ENCODE data around the gene GH1.
"Not testable (repeated sequence)": the region's sequence is repeated elsewhere in the genome, so short reads cannot be mapped to it uniquely, and the experiment has no call there.

Gene GH1

DNA sequence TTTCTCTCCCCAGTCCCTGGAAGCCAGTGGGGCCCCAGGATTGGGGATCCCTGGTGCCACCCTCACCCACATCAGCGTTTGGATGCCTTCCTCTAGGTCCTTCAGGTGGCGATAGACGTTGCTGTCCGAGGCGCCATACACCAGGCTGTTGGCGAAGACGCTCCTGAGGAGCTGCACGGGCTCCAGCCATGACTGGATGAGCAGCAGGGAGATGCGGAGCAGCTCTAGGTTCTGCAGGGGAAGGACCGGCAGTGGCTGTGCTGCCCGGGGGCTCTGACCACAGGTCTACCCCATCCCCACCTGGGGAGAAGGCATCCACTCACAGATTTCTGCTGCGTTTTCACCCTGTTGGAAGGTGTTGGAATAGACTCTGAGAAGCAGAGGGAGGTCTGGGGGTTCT is 37.9 kb downstream of the GH1 start:
- H3K9ac ChIP-seq, result no peak overlapping the region
- H2AFZ ChIP-seq (ENCODE audit: low read depth), result no peak overlapping the region
- H3K4me1 ChIP-seq (ENCODE audit: low read depth, poor library complexity, severe bottlenecking), result no peaks in the 10 kb centered on the region
- H3K4me3 ChIP-seq (IDR thresholded peaks at IDR 0.05; ENCODE audit: insufficient read depth, low read depth, low read length), result no peak overlapping the region
- H3K27ac ChIP-seq, result no peak overlapping the region
- H3K79me2 ChIP-seq (ENCODE audit: insufficient read depth, low read depth), result no peaks in the 10 kb centered on the region
- no peaks in the 10 kb centered on the region for H3K36me3 ChIP-seq (ENCODE audit: insufficient read depth)
- no peaks in the 10 kb centered on the region for H4K20me1 ChIP-seq (ENCODE audit: insufficient read depth)
- peaks cover 37% of the 10 kb centered on the region for H3K27me3 ChIP-seq (ENCODE audit: insufficient read depth, low read depth)
- TF ChIP-seq, protein P1, sequence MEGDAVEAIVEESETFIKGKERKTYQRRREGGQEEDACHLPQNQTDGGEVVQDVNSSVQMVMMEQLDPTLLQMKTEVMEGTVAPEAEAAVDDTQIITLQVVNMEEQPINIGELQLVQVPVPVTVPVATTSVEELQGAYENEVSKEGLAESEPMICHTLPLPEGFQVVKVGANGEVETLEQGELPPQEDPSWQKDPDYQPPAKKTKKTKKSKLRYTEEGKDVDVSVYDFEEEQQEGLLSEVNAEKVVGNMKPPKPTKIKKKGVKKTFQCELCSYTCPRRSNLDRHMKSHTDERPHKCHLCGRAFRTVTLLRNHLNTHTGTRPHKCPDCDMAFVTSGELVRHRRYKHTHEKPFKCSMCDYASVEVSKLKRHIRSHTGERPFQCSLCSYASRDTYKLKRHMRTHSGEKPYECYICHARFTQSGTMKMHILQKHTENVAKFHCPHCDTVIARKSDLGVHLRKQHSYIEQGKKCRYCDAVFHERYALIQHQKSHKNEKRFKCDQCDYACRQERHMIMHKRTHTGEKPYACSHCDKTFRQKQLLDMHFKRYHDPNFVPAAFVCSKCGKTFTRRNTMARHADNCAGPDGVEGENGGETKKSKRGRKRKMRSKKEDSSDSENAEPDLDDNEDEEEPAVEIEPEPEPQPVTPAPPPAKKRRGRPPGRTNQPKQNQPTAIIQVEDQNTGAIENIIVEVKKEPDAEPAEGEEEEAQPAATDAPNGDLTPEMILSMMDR (conservative IDR thresholded peaks at IDR 0.05; ENCODE audit: low read depth, low read length), result no peak
- no peak overlapping the region for H3K4me2 ChIP-seq

DNA sequence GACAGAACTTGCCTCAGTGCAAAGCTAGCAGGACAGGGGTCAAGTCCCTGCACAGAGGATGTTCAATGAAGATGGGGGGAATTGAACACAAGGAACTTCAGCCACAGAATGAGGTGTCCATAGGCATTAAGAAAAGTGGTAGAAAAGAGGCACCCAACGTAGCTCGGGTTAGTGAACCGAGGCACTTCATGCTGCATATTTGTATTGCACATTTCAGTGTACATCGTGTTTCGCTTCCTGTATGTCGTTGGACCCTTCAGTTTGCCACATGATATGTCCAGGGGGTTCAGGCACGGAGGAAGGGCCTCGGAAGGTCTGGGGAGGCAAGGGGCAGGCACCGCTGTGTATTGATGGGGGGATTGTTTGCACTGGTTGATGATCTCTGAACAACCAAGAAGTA is 40.2 kb downstream of the GH1 start:
- not testable (repeated sequence) for H3K79me2 ChIP-seq (ENCODE audit: insufficient read depth, low read depth); H3K4me1 ChIP-seq (ENCODE audit: low read depth, poor library complexity, severe bottlenecking); H4K20me1 ChIP-seq (ENCODE audit: insufficient read depth); H3K9ac ChIP-seq; H2AFZ ChIP-seq (ENCODE audit: low read depth); H3K4me2 ChIP-seq; H3K36me3 ChIP-seq (ENCODE audit: insufficient read depth); H3K27ac ChIP-seq; H3K4me3 ChIP-seq (IDR thresholded peaks at IDR 0.05; ENCODE audit: insufficient read depth, low read depth, low read length)
- H3K27me3 ChIP-seq (ENCODE audit: insufficient read depth, low read depth), result peaks cover 37% of the 10 kb centered on the region

DNA sequence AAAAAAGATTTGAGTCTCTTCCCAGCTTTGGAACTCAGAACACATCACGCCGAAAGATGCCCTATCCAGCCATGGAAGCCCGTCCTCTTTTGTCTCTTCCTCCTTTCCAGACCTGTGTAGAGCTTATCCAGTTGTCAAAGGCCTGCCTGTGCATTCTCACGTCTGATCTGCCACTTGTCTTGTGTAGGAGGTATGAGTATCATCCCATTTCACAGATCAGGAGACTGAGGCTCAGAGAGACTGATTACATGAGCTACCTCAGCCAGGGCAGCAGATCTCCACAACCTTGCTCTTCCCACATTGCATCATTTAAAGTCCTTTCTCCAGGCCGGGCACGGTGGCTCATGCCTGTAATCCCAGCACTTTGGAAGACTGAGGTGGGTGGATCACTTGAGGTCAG is 43.9 kb downstream of the GH1 start:
- not testable (repeated sequence) for H3K27ac ChIP-seq; H3K4me1 ChIP-seq (ENCODE audit: low read depth, poor library complexity, severe bottlenecking); H3K4me3 ChIP-seq (IDR thresholded peaks at IDR 0.05; ENCODE audit: insufficient read depth, low read depth, low read length); H3K4me2 ChIP-seq; H3K9ac ChIP-seq; H3K36me3 ChIP-seq (ENCODE audit: insufficient read depth); H2AFZ ChIP-seq (ENCODE audit: low read depth); H3K79me2 ChIP-seq (ENCODE audit: insufficient read depth, low read depth); H4K20me1 ChIP-seq (ENCODE audit: insufficient read depth)
- H3K27me3 ChIP-seq (ENCODE audit: insufficient read depth, low read depth), result peaks cover 25% of the 10 kb centered on the region; the same call in 1 of the 2 replicates

DNA sequence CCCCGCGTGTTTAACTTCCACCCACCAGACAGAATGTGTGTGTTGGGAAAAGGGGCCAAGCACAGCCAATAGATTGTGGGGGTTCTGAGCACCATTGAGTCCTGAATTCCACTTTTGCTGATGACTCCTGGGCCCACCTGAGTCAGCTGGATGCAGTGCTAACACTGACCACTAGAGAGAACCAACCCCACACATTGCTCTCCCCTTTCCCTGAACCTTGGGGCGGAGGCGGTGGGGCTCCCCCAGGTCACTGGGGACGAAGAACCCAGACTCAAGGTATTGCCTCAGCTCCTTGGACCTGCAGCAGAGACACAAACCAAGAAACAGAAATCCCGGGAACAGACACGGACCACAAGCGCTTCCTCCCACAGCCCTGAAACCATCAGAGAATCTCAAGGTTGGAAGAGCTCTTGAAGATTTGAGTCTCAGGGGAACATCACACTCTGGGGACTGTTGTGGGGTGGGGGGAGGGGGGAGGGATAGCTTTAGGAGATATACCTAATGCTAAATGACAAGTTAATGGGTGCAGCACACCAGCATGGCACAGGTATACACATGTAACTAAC is 44.5 kb downstream of the GH1 start:
- H3K4me3 ChIP-seq (IDR thresholded peaks at IDR 0.05; ENCODE audit: insufficient read depth, low read depth, low read length), result not testable (repeated sequence)

DNA sequence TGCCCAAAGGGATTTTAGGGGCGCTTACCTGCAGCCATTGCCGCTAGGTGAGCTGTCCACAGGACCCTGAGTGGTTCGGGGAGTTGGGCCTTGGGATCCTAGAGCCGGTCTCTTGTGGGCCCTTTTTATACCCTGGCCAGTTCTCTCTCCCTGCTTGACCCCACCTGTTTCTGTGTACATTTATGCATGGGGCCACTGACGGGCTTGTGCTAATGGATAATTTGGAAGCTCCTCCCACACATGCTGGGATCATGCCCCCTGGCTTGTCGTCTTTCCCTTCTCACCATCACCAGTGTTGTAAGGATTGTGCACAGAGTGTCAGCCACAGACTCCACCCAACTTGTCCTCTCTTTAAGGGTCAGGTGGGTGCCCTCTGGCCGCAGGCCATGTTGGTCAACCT is 45.1 kb downstream of the GH1 start, which contains the start of gene CSH2:
CSH2 (minus strand) TSS at position 101 of the 400 bp plus-strand sequence; CDS start at position 38, 63 bp downstream.
- H3K27ac ChIP-seq; H3K4me1 ChIP-seq (ENCODE audit: low read depth, poor library complexity, severe bottlenecking); H3K36me3 ChIP-seq (ENCODE audit: insufficient read depth); H3K9ac ChIP-seq; H3K4me2 ChIP-seq; H3K79me2 ChIP-seq (ENCODE audit: insufficient read depth, low read depth); H3K4me3 ChIP-seq (IDR thresholded peaks at IDR 0.05; ENCODE audit: insufficient read depth, low read depth, low read length); H4K20me1 ChIP-seq (ENCODE audit: insufficient read depth); H2AFZ ChIP-seq (ENCODE audit: low read depth): not testable (repeated sequence)
- H3K27me3 ChIP-seq (ENCODE audit: insufficient read depth, low read depth), result peaks cover 21% of the 10 kb centered on the region; the same call in 1 of the 2 replicates

More for the DNA sequence above, 44.5 kb downstream of the GH1 start:
- H3K36me3 ChIP-seq (ENCODE audit: insufficient read depth); H3K9ac ChIP-seq; H3K4me2 ChIP-seq; H4K20me1 ChIP-seq (ENCODE audit: insufficient read depth); H3K79me2 ChIP-seq (ENCODE audit: insufficient read depth, low read depth); H3K27ac ChIP-seq; H3K4me1 ChIP-seq (ENCODE audit: low read depth, poor library complexity, severe bottlenecking); H2AFZ ChIP-seq (ENCODE audit: low read depth): not testable (repeated sequence)
- peaks cover 23% of the 10 kb centered on the region; the same call in 1 of the 2 replicates for H3K27me3 ChIP-seq (ENCODE audit: insufficient read depth, low read depth)

DNA sequence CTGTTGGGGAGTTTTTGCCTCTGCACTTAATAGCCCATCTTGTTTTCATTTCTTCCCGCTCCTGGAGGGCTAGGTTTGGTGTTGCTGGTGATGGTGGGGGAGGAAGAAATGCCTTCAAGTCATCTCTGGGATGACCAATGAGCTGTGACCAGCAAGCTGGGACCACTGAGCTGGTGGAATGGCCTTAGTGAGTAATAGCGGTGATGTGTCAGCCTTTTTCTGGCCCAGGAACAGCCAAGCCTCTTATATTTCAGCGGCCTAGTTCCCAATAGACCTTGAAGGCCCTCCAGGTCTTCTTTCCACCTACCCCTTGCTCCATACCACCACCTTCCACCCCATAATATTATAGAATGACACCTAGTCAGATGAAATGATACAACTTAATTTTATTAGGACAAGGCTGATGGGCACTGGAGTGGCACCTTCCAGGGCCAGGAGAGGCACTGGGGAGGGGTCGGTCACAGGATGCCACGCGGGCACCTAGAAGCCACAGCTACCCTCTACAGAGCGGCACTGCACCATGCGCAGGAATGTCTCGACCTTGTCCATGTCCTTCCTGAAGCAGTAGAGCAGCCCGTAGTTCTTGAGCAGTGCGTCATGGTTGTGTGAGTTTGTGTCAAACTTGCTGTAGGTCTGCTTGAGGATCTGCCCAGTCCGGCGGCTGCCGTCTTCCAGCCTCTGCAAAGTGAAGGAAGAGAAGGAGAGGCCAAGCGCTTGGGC is 46.8 kb downstream of the GH1 start:
- H4K20me1 ChIP-seq (ENCODE audit: insufficient read depth); H2AFZ ChIP-seq (ENCODE audit: low read depth); H3K4me3 ChIP-seq (IDR thresholded peaks at IDR 0.05; ENCODE audit: insufficient read depth, low read depth, low read length); H3K36me3 ChIP-seq (ENCODE audit: insufficient read depth); H3K9ac ChIP-seq; H3K27ac ChIP-seq; H3K4me1 ChIP-seq (ENCODE audit: low read depth, poor library complexity, severe bottlenecking); H3K4me2 ChIP-seq; H3K27me3 ChIP-seq (ENCODE audit: insufficient read depth, low read depth); H3K79me2 ChIP-seq (ENCODE audit: insufficient read depth, low read depth): not testable (repeated sequence)

DNA sequence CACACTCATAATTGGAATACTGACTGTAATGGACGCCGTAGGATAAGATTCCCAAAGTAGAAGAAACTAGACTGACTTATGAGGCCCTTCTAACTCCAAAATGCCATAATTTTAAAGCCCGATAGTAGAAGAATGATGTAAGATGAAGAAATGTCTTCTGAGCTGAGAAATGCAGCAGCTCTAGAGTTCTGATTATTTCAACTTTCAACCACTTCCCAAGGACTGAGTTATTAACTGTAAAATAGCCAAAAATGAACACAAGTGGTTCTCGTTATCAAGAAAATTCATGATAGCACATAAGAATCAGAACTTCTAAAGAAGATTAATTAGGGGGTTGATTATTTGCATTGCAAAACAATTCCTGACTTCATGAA is 48.4 kb downstream of the GH1 start:
- H3K36me3 ChIP-seq (ENCODE audit: insufficient read depth); H3K4me1 ChIP-seq (ENCODE audit: low read depth, poor library complexity, severe bottlenecking); H3K27me3 ChIP-seq (ENCODE audit: insufficient read depth, low read depth); H3K27ac ChIP-seq; H3K9ac ChIP-seq; H3K4me2 ChIP-seq; H3K4me3 ChIP-seq (IDR thresholded peaks at IDR 0.05; ENCODE audit: insufficient read depth, low read depth, low read length); H4K20me1 ChIP-seq (ENCODE audit: insufficient read depth); H3K79me2 ChIP-seq (ENCODE audit: insufficient read depth, low read depth); H2AFZ ChIP-seq (ENCODE audit: low read depth): not testable (repeated sequence)

DNA sequence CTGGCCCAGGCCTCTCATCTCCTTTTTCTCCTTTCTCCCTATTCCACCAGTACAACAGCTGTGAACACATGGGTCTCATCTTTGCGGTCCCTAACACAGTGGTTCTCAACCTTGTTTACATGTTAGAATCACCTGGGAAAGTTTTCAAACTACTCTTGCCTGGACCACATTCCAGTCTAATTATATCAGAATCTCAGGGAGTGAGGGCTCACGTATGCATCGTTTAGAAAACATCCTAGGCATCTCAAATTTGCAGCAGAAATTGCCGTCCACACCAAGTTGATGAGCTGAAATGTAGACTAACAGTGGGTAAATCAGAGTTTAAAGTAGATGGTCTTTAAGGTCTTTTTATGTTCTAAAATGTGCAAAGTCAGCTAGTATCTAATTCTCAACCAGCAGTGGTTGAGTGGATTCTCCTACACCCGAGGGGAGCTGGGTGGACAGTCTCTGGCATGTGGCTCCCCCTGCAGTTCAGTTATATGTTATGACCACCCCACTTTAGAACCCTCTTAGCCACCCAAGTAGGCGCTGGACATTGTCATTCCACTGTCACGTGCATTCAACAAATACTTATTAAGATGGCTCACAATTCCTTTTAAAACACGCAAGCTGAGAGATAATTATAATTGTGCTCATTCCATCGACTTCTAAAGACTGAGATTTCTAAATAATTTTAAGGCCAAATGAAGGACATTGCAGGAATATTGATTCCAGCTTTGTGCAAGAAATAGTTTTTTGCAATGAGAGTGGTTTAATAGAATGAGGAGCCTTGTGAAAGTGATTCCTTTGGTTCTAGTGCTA is 48.9 kb downstream of the GH1 start:
- H4K20me1 ChIP-seq (ENCODE audit: insufficient read depth); H3K4me3 ChIP-seq (IDR thresholded peaks at IDR 0.05; ENCODE audit: insufficient read depth, low read depth, low read length); H3K4me2 ChIP-seq; H3K36me3 ChIP-seq (ENCODE audit: insufficient read depth); H3K27ac ChIP-seq; H3K4me1 ChIP-seq (ENCODE audit: low read depth, poor library complexity, severe bottlenecking); H3K9ac ChIP-seq; H3K79me2 ChIP-seq (ENCODE audit: insufficient read depth, low read depth); H3K27me3 ChIP-seq (ENCODE audit: insufficient read depth, low read depth); H2AFZ ChIP-seq (ENCODE audit: low read depth): not testable (repeated sequence)

Measured in KMS-11 (cell line).